Fibroblast of upper back skin (primary cell): ENCODE data around the gene GTSE1.
A peak's percentile ranks its signal among the peaks of the same experiment; 100 is the strongest.

Experiments used
- DNase-seq: peaks from one replicate; pipeline ENCODE4 v3.0.0-alpha.2; 2013

GTSE1 gene

DNA sequence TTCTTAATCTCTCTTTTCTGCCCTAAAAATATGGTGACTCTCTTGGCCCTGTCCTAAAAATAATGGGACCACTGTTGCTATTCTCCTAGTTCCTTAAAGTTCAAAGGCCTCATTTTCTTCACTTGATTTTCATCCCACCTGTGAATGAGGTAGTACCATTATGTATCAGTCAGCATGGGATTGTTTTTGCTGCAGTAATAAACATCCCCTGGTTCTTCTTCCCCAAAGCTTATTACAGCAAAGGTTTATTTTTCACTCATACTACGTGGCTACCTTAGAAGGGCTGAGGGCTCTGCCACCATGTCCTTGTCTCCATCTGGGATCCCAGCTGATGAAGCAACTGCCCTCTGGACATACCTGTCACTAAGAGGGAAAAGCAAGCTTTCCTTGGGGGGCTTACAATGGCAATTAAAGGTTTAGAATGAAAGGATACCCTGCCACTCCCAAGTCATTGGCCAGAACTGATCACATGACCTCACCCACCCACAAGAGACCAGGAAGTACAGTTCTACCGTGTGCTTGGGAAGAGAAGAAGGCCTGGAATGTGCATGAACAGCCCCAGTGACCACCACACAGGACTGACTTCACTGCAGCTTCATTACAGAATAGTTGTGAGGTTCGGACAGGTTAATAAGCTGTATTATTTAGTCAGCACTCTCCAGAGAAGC, 21.1 kb upstream of the GTSE1 start:
- DNase-seq: no peak

DNA sequence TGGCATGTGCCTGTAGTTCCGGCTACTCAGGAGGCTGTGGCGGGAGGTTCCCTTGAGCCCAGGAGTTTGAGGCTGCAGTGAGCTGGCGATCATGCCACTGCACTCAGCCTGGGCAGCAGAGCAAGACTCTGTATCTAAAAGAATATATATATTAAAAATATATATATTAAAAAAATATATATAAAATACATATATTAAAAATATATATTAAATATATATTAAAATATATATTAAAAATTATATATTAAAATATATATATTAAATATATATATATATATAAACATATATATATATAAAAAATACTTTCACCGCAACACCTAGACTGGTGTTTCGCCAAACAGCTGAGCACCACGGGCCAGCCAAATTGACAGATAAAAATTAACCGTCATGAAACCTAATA, 20.1 kb upstream of the GTSE1 start:
- DNase-seq: no peak

DNA sequence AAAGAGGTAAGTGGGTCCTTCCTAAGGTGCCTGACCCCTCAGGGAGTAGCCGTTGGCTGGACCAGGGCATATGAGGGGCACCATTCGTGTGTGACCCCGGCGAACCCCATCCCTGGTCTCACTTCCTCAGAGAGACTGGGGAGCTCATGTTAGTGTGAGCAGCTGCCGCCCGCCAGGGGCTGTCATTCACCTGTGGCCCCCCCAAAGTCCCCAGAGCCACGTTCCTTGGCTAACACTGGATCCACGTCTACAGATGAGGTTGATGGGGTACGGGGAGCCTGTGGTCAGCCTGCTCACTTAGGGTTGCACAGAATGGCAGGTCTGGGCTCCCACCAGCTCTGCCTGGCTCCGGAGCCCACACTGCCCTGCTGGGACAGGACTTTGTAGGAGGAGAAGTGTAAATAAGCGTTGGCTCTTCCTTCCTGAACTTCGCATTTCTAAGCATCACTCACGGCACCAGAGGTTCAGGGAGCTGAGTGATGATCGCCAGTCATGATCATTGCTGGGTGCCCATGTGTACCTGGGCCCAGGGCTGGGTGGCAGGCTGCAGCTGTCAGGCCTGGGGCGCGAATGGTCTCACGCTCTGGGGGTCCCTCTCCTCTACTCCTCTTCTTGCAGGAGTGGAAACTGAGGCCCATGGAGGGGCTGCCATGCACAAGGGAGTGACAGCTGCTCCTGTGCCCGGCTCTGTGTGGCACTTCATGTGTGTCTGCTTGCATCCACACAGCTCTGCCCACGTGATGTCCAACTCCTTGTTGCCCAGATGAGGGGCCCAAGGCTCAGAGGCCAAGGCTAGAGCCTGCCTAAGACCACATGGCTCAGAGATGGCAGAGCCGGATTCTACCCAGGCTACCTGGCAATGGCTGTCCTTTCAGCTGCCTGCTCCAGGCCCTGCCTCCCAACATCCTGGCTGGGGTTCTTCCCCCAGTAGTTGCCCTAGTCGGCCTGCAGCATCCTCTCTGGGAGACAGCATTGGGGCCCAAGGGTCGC, 17.7 kb upstream of the GTSE1 start:
- DNase-seq: no peak

DNA sequence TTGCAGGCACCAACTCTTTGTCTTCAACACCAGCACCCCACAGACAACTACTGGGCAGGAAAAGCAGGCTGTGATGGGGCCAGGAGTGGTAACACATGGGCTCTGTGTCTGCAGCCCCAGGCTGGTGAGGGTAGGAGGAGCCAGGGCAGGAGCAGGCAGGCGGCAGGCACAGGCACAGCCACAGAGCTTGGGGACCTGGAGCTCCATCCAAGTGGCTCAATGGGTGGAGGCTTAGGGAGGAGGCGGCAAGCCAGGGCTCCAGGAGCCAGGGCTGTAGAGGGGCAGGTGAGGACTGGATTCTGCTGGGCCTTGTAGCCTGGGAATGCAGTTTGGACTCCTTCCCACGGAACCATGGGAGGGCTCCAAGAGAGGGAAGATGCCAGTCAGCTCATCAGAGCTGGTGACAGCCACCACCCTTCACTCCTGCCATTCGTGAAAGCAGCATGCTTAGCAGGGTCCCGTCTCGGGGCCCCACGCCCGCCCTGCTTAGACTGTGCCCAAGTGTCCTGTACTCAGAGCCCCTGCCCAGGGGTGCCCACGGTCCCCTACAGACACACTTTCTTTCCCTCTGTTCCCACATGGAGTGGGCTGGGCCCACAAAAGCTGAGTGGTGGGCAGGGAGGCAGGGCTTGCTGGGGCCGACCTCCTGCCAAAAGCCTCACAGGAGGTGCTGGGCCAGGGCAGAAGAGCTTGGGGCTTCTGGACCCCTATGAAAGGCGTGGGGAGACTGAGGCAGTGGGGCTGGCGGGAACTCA, 16.4 kb upstream of the GTSE1 start:
- DNase-seq: no peak

DNA sequence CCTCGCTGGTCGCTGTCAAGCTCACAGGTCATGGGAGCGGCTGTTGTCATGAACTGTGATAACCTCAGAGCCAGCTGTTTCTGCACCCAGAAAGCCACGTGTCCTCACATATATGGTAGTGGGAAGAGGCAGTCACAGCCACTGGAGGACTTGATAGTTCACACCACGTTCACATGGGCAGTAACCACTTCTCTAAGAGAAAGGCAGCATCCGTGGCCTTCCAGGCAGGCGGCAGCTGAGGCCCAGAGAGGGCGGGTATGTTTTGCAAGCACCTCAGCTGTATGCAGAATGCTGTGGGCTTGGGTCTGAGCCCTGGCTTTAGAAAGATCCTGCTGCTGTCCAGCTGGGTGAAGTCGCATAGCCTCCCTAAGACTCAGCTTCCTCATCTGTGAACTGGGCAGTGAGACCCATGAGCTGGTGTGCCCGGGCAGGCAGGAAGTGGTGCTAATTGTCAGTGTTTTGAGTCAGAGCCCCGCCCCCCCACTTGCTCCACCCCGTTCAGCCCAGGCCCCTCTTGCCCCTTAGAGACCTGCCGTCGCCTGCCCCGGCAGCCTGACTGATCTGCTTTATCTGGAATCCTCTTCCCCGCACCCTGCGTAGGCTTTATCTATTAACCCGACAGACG, 15.6 kb upstream of the GTSE1 start:
- DNase-seq: no peak

DNA sequence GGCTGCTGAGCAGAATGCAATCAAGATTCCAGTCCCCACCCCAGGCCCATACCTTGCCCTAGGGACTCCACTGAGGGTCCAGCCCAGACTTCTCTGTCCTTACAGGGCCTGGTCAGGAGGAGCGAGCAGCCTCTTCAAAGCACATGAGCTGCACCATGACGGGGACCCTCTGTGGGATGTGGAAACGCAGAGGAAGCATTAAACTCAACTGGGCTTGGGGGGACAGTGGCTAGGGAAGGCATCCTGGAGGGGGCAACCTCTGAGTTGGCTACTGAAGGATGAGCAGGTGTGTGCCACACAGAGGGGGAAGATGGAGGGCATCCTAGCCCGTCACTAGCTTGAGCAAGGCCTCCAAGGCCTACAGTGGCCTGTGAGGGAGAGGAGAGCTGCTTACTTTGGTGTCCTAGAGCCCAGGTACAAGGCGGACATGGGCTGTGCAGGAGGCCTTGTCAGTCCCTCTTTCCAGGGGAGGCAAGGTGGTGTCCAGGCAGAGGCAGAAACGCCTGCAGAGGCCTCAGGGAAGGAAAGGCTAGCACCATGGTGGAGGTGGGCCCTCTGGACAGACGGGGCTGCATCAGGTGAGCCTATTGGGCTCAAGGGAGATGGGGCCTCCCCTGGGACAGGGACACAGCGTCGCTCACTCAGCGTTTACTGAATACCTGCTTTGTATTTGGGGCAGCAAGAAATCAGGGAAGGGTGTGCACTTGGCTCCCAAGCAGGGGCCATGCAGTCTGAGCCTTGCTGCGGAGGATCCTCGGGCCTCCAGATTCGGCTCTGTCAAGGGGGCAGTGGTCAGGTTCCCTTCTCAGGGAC, 14.6 kb upstream of the GTSE1 start:
- DNase-seq: no peak

DNA sequence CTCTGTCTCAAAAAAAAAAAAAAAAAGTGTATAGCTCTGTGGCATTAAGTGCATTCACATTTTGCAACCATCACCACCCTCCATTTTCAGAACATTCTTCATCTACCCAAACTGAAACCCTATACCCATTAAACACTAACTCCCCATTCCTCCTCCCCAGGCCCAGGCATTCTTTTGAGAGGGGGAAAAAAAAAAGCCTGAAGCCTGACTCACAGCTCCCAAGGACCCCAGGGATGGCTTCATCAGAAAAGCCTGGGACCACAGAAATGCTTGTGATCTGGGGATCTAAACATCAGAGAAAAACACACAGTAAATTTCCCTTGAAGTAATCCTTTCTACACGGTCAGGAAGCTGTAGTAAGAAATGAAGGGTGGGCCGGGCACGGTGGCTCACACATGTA, 10.7 kb upstream of the GTSE1 start:
- DNase-seq: peak; percentile 58

DNA sequence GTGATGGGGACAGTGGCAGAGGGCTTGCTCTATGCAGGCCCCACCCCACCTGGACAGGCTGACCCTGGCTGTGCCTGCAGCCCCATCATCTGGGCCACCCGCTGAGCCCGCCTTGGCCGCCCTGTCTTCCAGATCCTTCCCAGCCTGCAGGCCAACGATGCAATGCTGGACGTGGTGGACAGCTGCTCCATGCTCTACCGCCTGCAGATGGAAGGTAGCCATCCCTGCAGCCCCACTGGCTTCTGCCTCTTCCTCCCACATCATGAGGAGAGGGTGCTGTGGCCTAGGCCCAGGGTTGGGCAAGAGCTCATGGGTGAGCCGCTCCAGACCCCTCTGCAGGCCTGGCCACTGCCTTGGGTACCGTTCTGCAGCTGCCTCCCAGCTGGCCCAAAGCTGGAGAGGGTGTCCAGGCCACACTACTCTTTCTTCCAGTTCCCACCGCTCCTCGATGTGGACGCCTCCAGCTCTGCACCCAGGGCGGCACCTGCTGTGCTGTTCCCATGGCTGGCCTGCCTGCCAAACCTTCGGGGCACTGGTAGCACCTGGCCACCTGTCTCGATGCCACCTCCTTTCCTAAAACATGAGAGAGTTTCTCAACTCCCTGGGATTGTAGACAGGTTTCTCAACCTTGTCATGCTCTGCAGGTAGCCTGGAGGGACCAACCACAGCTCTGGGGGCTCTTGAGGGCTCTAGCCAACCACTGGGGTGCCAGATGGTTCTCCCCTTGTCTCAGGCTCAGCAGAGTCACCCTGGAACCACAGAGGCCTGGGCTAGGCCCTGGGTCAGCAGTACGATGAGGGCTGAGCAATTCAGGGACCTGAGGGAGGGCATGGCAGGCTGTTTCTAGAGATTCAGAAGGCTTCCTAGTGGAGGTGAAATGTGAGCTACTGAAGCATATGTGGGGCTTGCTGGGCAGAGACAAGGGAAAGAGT, 9.5 kb upstream of the GTSE1 start:
- DNase-seq: no peak

DNA sequence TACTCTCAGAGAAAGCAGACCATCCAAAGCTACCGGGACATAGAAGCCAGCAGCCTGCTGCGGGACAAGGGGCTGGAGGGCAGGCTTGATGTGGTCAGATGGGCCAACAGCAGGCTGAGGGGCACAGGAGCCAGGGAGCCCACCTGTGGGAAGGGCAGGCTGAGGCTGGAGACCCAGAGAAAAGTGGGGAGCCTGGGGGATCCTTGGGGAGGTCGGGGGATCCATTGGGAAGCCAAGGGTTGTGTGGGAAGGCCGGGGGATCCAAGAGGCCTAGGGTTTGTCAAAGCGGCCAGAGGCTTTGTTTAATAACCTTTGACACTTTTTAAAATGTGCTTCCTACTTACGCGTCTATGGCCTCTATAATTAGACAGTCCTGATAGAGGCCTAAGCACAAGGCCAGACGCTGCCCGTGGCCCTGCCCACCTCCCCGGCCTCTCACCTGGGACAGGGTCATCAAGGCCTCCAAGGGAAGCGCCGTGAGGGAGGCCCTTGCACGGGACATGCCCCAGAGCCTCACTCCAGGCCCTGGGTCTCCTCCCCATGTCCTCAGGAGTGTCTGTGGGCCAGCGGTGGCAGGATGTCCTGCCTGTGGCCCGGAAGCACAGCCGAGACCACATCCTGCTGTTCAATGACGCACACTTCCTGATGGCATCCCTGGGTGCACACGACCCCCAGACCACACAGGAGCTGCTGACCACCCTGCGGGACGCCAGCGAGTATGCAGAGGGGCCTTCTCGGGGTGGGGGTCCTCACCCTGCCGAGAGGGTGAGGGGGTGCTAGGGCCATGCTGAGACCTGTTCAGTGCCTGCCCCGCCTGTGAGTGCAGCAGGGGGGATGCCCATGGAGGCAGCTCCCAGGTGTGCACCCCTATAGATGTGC, 8.6 kb upstream of the GTSE1 start:
- no peak for DNase-seq

DNA sequence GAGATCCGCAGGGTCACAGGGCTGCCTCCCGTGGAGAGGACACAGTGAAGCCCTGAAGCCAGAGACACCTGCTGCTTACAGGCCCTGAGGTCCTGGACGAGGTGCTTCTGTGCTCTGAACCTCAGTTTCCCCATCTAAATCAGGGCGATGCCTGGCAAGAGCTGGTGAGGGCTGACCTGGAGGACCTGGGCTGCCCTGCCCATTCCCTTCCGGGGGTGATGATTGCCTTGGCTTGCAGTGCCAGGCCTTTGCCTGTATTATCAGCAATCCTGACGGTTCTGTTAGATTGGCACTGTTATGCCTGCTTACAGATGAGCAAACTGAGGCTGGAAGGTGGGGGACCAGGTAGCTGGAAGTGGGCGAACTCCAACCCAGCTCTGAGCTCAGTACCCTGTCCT, 7.8 kb upstream of the GTSE1 start:
- DNase-seq: no peak

DNA sequence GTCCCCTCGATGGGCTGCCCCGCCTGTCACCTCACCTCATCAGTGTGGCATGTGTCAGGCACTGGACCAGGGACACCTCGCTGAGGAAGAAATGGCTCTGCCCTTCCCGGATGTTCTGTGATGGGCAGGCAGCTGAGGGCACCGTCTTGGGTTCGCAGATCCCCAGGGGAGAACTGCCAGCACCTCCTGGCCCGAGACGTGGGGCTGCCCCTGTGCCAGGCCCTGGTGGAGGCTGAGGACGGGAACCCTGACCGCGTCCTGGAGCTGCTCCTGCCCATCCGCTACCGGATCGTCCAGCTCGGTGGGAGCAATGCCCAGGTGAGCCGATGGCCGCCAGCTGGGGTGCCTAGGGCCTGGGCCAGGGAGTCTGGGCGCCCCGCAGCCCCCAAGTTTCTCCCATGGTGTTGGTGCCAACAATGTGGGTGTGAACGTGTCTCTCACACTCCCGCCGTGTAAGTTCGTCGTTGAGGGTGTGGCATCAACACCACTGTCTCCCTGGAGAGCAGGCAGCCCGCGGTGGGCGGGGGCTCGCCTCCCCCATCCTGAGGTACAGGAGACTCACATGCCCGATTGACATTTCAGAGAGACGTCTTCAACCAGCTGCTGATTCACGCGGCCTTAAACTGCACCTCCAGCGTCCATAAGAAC, 7.3 kb upstream of the GTSE1 start:
- DNase-seq: no peak

DNA sequence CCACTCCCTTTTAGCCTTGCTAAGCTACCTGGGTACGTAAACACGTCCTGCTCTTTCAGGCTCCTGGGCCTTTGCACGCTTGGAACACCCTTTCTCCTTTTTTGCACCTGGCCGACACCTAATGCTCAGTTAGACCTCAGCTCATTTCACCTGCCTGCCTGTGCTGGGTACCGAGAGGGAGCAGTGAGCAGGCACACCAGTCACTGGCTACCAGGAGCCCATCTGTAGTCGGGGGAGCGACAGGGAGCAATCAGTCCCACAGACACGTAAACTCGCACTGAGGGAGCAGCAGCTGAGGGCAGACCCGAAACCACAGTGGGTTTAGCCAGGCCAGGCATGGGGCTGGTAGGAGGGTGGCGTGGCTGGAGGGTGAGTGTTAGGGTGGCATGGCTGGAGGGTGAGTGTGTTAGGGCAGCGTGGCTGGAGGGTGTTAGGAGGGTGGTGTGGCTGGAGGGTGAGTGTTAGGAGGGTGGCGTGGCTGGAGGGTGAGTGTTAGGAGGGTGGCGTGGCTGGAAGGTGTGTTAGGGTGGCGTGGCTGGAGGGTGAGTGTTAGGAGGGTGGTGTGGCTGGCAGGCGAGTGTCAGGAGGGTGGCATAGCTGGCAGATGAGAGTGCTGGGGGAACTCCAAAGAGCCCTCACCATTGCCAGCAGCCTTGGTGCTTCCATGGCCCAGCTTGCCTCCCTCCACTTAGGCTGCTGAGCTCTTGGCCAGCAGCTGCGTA, 6.4 kb upstream of the GTSE1 start:
- no peak for DNase-seq

DNA sequence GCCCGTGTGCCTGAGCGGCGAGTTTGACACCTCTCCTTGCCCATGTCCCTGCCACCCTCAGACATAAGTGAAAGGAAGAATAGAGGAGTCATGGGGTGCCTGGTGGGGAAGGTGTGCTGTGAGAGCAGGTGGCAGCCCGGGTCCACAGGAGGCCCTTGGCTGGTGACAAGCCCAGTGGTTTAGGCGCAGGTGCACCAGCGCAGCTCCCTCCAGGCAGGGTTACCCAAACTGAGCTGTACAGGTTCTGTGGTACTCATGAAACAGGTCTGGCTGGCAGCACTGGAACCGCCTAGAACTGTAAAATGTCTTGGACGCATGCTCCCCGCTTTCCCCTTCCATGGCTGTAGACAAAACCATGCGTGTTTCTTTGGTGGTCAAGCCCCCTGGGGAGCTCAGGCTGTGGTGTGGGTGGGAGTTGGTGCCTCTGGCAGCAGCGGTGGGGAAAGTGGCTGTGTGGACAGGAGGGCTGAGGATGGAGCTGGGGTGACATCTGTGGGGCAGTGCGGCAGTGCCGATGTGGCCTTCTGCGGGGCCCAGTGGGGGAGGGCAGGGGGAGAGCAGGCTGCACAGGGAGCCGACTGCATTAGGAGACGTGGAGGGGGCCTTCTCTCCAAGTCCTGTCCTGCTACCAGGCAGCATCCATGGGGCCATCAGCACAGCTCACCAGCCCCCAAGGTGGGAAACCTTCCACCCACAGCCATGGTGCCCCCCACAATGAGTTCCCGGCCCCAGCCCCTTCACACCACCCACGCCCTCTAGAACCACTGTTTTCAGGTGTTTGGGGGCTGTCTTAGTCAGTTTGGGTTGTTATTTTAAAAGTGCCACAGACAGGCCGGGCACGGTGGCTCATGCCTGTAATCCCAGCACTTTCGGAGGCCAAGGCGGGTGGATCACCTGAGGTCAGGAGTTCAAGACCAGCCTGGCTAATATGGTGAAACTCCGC, 5.6 kb upstream of the GTSE1 start:
- no peak for DNase-seq

DNA sequence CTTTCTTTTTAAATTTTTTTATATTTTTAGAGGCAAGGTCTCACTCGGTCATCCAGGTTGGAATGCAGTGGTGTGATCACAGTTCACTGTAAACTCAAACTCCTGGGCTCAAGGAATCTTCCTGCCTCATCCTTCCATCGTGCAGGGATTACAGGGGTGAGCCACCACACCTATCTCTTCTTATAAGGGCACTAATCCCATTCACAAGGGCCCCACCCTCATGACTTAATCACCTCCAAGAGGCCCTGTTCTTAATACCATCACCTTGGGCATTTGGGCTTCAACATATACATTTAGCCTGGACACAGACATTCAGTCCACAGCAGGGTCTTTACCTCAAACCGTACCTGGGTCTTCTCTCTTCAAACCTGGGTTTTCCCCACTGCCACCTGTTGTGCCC, 4.5 kb upstream of the GTSE1 start:
- no peak for DNase-seq

DNA sequence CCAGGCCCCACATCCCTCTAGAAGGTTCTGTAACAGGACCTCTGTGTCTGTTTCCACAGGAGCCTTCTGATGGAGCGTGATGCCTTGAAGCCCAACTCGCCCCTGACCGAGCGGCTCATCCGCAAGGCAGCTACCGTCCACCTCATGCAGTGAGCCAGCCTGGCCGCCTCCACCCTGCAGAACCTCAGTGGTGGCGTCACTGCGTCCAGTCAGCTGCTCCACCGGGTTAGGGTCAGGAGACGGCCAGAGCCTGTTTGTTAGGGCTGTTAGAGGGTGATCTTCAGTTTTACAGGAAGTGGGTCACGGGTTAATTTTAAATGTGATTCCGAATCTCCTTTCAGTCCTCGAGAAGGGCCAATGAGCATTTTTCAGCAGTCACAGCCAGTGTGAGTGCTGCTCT, 3.9 kb upstream of the GTSE1 start:
- DNase-seq: no peak

DNA sequence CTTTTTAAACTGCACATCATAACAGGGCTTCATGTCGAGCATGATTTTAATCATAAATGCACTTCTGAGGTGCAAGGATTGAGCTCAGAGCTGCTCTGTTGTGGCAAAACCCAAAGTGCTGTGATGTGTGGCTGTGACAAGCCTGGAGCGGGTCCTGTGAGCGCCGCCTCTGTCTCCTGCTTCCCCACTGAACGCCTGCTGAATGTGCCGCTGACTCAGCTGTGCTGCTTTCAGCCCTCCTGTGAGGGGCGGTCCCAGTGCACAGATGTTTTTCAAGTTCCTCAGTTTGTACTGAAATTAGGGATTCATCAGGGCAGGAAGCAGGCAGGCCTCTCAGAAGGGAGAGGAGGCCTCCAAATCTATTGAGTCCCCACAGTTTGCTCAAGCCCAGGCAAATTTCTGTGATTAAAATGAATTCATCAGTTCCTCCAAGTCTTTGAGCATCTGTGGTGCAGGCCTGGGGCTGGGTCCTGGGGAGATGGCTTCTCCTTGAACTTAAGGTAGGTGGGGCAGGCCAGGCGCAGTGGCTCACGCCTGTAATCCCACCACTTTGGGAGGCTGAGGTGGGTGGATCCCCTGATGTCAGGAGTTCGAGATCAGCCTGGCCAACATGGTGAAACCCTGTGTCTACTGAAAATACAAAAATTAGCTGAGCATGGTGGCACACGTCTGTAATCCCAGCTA, 3.0 kb upstream of the GTSE1 start:
- peak; percentile 77 for DNase-seq

DNA sequence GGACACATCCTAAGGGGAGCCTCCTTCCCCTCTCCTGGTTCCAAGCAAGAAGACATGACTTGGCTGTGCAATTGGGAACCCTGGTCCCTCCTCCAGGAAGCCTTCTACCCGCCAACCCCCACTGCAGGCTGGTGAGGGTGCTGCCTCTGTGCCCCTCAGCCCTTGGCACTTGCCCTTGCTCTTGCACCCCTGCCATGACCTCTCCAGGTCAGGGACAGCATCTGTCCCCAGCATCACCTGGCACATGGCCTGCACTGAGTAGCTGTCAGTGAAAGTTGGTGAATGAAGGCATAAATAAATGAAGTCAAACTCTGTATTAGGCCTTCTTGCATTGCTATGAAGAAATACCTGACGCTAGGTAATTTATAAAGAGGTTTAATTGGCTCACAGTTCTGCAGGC, 1.9 kb upstream of the GTSE1 start:
- DNase-seq: no peak
